ENCODE measurements around the gene MAGI1.
"Not testable (repeated sequence)": the region's sequence is repeated elsewhere in the genome, so short reads cannot be mapped to it uniquely, and the experiment has no call there.

MAGI1 gene

GRCh38 chr3:65877160-65877559 lies 161.6 kb downstream of the MAGI1 start:
- no peak for DNase-seq (ENCODE audit: low read depth in 2 of 2)

- no peak for DNase-seq (ENCODE audit: low read depth in 2 of 2)
Observed at GRCh38 chr3:65876028-65876420, 162.7 kb downstream of the MAGI1 start.

- DNase-seq (ENCODE audit: low read depth in 2 of 2): no peak
Observed at GRCh38 chr3:65875393-65876027, 163.2 kb downstream of the MAGI1 start.

DNA sequence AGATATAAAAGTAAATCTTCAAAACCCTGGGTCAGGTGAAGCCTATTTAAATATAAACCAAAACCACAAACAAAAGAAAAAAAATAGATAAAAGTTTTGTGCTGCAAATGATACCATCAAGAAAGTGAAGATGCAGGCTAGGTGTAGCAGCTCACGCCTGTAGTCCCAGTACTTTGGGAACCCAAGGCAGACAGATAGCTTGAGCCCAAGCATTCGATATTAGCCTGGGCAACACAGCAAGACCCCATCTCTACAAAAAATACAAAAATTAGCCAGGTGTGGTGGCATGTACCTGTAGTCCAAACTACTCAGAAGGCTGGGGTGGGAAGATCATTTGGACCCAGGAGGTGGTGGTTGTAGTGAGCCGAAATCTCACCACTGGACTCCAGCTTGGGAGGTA lies 164.8 kb downstream of the MAGI1 start:
- no peak for DNase-seq (ENCODE audit: low read depth in 2 of 2)

GRCh38 chr3:65873028-65873427 lies 165.7 kb downstream of the MAGI1 start:
- no peak for DNase-seq (ENCODE audit: low read depth in 2 of 2)

DNA sequence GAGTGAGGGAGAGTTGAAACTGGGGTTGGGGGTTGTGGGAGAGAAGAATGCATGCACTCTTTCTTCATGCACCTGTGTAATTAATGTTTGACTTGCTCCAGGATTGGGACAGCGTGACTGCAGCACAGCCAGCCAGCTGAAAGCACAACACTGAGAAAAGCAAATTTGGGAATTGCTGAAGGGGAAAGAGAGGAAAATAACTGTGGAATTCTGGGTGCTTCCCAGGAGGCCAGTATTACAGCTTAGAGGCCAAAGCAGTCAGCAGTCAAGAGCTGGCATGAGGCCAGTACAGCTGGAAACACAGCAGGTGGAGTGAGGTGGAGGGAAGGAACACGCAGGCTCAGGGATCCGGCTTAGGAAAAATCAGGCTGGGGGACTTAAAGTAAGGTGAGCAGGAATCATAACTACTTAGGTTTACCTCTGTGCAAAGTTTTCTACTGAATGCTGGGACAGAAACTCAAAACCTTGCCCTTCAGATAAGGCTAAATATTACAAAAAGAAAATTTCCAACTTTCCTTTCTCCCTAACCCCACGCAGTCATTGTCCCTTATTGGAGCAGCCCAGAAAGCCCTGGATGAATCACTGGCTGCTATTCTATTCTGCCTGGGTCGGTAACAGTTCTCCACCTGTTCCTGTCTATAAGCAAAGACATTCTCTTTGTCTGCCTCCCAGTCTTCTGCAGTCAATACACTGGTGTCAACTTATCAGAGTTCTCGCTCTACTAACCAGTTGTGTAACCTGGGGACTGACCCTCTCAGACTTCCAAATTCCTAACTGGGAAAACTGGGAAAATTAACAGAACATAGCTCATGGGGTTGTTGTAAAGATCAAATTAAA lies 167.2 kb downstream of the MAGI1 start:
- DNase-seq (ENCODE audit: low read depth in 2 of 2): no peak

GRCh38 chr3:65869798-65870197 lies 168.9 kb downstream of the MAGI1 start:
- DNase-seq (ENCODE audit: low read depth in 2 of 2): no peak

DNA sequence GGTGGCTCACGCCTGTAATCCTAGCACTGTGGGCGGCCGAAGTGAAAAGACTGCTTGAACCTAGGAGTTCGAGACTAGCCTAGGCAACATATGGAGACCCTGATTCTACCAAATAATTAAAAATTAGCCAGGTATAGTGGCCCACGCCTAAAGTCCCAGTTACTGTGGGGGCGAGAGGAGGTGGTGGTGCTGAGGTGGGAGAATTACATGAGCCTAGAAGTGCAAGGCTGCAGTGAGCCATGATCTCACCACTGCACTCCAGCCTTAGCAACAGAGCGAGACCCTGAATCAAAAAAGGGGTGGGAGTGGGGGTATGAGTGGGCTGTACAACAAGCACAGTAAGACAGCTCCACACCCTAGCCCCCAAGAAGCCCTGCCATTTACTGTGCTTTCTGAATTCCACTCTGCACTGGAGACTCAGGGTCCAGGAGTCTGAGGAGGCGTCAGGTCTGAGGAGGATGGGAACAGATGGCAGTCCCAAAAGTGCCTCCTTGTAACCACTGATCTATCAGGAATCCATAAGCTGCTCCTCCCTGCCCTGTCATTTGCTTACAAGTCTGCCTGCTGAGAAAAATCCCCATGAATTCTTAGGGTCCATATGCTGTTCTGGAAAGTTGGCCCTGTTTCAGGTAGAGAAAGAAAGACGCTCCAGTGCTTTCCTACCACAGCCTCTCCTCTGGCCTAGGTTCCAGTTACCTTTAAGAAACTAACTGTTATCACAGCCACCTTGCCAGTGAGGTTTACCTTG lies 171.1 kb downstream of the MAGI1 start:
- no peak for DNase-seq (ENCODE audit: low read depth in 2 of 2)

DNA sequence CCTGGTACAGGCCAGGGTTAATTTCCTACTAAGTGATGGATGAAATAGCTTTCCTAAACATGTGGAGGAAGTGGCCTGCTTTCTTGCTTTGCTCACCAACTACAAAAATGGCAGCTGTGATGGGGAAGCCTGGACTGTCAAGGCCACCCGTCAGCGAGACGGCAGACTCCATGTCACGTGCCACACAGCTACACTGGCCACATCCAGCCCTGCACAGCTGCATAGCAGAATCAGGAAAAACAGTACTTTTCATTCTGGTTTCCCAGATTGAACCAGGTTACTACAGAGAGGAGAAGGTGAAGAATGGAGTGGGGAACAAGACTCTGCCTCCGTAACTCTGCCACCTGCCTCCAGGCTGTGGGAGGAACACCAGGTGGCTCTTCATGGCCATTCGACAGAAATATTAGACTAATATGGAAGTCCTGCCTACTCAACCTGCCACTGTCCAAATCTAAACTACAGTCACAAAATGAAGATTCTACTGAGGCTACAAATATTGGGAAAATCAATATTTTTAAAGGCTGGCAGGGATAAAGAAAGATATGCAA lies 174.3 kb downstream of the MAGI1 start:
- no peak for DNase-seq (ENCODE audit: low read depth in 2 of 2)

DNA sequence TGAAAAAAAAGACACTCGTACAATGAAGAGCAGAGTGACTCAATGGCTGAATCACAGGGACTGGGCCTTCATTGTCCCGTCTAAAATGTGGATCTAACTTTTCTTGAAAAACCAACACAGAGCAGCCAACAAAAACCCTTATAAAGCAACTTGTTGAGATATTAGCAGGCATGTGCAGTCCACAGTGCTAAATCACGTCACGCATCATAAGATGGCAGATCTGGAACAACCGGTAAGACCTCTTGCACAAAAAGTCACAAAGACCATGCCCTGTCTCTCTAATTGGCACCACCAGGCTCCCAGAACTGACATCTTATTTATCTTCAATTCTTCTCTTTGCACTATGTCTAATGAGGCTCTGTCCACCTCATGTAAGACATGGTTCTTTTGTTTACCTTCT lies 177.0 kb downstream of the MAGI1 start:
- no peak for DNase-seq (ENCODE audit: low read depth in 2 of 2)

- not testable (repeated sequence) for DNase-seq (ENCODE audit: low read depth in 2 of 2)
Observed at GRCh38 chr3:65859612-65860011, 179.1 kb downstream of the MAGI1 start.

GRCh38 chr3:65858749-65859148 lies 180.0 kb downstream of the MAGI1 start:
- no peak for DNase-seq (ENCODE audit: low read depth in 2 of 2)

DNA sequence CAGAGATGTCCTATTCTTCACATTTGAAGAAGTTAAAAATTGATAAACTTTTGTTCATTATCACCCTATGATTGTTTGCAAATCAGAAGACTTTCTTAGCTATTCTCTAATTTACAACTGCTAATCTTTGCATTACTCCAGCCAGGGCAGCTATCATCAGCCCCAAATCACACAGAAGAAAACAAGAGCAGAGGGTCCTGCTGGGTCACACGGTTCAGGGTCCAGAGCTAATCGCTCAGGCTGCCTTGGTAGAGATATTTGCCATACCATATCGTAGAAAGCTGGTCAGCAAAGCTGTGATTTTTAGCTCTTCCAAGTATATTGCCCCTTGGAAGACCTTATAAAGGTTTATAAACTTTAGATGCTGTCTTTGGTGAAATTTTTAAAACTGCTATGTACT lies 181.4 kb downstream of the MAGI1 start:
- no peak for DNase-seq (ENCODE audit: low read depth in 2 of 2)

GRCh38 chr3:65856907-65857306 lies 181.8 kb downstream of the MAGI1 start:
- no peak for DNase-seq (ENCODE audit: low read depth in 2 of 2)

GRCh38 chr3:65855370-65856100 lies 183.2 kb downstream of the MAGI1 start:
- DNase-seq (ENCODE audit: low read depth in 2 of 2): no peak

DNA sequence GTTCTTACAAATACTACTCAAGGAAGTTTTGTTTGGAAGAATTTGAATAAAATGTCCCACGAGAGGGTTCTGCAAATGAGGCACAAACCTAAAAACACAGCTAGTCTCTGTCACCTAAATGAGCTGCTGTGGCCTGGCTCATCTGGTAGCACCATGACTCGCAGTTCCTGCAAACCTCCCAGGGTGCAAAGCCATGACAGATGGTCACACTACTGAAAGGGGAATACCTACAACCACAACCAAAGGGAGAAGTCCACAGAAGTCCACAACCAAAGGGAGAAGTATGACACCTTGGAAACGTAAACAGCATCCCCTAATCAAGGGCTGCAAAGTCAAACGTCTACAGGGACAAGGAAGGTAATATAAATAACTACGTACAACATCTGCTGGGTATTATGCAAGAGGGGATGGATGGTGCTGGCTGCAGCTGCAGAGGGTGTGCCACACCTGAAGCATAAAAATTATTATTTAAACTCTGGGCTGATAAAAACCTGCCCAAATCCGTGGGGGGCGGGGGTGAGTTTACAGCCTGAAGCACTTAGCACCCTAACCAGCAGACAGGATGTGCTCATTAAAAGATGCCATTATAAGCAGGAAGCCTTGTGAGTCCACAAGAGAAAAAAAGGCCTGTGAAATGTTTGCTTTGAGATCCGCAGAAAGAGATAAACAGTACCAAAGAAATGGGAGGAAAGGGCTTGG lies 184.0 kb downstream of the MAGI1 start:
- no peak for DNase-seq (ENCODE audit: low read depth in 2 of 2)

DNA sequence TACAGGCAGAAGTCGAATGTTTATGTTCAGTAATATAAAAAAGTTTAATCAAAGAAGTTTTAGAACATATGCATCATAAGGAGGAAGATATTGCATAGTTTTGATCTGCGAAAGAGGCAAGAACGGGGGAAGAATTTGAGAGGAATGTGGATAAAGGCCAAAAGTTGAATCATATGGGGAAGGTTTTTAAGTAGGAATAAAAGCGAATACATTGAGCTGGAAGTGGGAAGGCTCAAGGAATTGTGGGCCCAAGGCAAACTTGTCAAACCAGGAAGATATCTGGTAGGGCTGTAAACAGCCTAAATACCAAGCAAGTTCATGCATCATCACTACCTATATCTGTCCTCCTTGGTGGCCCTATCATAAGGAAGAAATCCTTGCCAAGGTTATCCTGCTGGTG lies 186.9 kb downstream of the MAGI1 start:
- no peak for DNase-seq (ENCODE audit: low read depth in 2 of 2)

GRCh38 chr3:65850261-65850660 lies 188.5 kb downstream of the MAGI1 start:
- DNase-seq (ENCODE audit: low read depth in 2 of 2): no peak

GRCh38 chr3:65848024-65848423 lies 190.7 kb downstream of the MAGI1 start:
- no peak for DNase-seq (ENCODE audit: low read depth in 2 of 2)

DNA sequence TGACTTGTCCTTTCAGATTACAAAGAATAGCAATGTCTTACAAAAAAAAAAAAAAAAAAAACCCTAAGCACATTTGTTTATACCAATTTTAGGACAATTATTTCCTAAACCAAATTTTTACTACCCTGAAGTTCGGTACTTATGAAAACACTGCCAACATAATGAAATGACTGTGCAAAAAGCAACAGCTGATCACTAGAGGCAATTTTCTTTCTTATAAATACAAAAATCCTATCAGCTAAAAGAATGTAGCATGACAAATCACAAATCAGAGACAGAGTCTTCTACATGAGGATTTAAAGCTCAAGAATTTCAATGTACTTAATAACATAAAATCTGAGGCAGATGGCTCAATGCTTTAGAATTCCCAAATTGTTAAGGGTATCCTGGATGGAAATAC lies 191.8 kb downstream of the MAGI1 start:
- DNase-seq (ENCODE audit: low read depth in 2 of 2): no peak

DNA sequence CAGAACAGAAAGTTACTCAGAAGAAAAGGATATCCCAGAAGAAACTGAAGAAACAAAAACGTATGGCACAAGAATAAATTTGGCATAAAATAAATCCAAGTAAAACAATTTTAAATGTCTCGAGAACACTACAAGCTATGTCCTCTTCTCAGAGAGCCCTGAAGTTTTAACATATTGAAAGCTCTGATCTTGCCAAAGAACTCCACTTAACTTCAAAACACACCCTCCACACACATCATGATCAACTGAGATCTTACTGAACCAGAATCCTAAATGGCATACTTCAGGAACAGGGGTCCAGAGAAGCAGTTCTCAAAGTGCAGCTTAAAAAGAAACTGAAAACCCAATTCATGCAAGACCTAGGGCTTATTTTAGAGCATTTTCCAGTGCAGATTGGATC lies 194.3 kb downstream of the MAGI1 start:
- DNase-seq (ENCODE audit: low read depth in 2 of 2): no peak

Measured in stimulated activated CD8-positive, alpha-beta memory T cell treated with anti-CD3 and anti-CD28 coated beads, Interleukin-2, amount 100 ng/mL, for 1 hour (primary cell).